Measurements from ENCODE around the gene RAB37. TPM values are rescaled to one million over a fixed set of nuclear protein-coding genes. Genes with fewer than 3 reads are reported as not detected.

RAB37 gene
- polyA plus RNA-seq, 1 of the 3 experiments (the other 2 are of a cell fraction): 0.25 TPM

GRCh38 chr17:74776044-74776962 lies 39.2 kb downstream of the RAB37 start, which contains the start of gene NAT9 (continued):
- no peak for TF ChIP-seq ZBTB33 (IDR thresholded peaks at IDR 0.05; ENCODE audit: borderline replicate concordance, low read depth)
- TF ChIP-seq SIN3A (IDR thresholded peaks at IDR 0.05; ENCODE audit: borderline replicate concordance, low read depth, low read length): peak; percentile 90; the same call in 1 of the 2 replicates
- TF ChIP-seq NRF1 (IDR thresholded peaks at IDR 0.05; ENCODE audit: low read depth, low read length): peak; percentile 96
- TF ChIP-seq, protein P1, sequence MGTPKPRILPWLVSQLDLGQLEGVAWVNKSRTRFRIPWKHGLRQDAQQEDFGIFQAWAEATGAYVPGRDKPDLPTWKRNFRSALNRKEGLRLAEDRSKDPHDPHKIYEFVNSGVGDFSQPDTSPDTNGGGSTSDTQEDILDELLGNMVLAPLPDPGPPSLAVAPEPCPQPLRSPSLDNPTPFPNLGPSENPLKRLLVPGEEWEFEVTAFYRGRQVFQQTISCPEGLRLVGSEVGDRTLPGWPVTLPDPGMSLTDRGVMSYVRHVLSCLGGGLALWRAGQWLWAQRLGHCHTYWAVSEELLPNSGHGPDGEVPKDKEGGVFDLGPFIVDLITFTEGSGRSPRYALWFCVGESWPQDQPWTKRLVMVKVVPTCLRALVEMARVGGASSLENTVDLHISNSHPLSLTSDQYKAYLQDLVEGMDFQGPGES (IDR thresholded peaks at IDR 0.05; ENCODE audit: low read depth, low read length): no peak; the same call in 1 of the 2 replicates
- TF ChIP-seq, protein P2, sequence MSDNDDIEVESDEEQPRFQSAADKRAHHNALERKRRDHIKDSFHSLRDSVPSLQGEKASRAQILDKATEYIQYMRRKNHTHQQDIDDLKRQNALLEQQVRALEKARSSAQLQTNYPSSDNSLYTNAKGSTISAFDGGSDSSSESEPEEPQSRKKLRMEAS (IDR thresholded peaks at IDR 0.05; ENCODE audit: low read depth): peak; percentile 97
- no peak for TF ChIP-seq TCF12 (IDR thresholded peaks at IDR 0.05)
- TF ChIP-seq GATA2 (CRISPR knock-in tag; IDR thresholded peaks at IDR 0.05): no peak
- no peak for TF ChIP-seq EP300 (IDR thresholded peaks at IDR 0.05; ENCODE audit: borderline replicate concordance in 1 of 2, low read depth in 1 of 2, low read length in 1 of 2)
- TF ChIP-seq MXI1 (IDR thresholded peaks at IDR 0.05; ENCODE audit: low read depth, low read length): peak; percentile 98
- no peak for TF ChIP-seq RCOR1 (IDR thresholded peaks at IDR 0.05; ENCODE audit: low read length)
- TF ChIP-seq FOSL2 (IDR thresholded peaks at IDR 0.05; ENCODE audit: borderline replicate concordance, low read depth): no peak

- ChIA-PET POLR2A (interaction anchor here (0.6 to 2.1 kb wide), 4 partner anchors 10 to 227 kb away, joined by 4 to 17 read pairs (median 6); partner anchors contain the start of gene FDXR), CTCF (interaction anchor here (0.6 to 98.1 kb wide), 11 partner anchors 14 to 288 kb away, joined by 3 to 3869 read pairs (median 8); partner anchors contain the start of genes FDXR, GRIN2C, NHERF1 and RAB37)
- H3K36me3 ChIP-seq (replicated peaks in 1 of 2; ENCODE audit: control insufficient read depth in 1 of 2, insufficient read depth in 2 of 2, low read length in 1 of 2): peaks cover 23 to 31% of the 10 kb centered on the region in 2 experiments
- H3K4me3 ChIP-seq (ENCODE audit: low read depth in 2 of 2, low read length in 1 of 2): peak overlapping the region; percentile 87 to 90
- H3K27ac ChIP-seq (ENCODE audit: low read depth in 2 of 2, low read length in 1 of 2): no peak overlapping the region
- H3K27me3 ChIP-seq (ENCODE audit: insufficient read depth): no peaks in the 10 kb centered on the region
- peak overlapping the region; percentile 12; the same call in 1 of the 2 replicates for H2AFZ ChIP-seq (ENCODE audit: low read depth)
- H3K9ac ChIP-seq: peak overlapping the region; percentile 66
- WGBS (ENCODE audit: low lambda C conversion rate): 33% methylated on average over 10 of the region's 10 CpGs
- peaks cover 8% of the 10 kb centered on the region for H4K20me1 ChIP-seq (ENCODE audit: insufficient read depth)
- H3K4me2 ChIP-seq: peak overlapping the region; percentile 96
- H3K9me2 ChIP-seq: no peaks in the 10 kb centered on the region
- H3K9me3 ChIP-seq: no peaks in the 10 kb centered on the region
- H3F3A ChIP-seq (replicated peaks; ENCODE audit: insufficient read depth): peaks cover 18% of the 10 kb centered on the region
- H3K79me2 ChIP-seq (ENCODE audit: insufficient read depth): peaks cover 54% of the 10 kb centered on the region
- TF ChIP-seq, protein P3, sequence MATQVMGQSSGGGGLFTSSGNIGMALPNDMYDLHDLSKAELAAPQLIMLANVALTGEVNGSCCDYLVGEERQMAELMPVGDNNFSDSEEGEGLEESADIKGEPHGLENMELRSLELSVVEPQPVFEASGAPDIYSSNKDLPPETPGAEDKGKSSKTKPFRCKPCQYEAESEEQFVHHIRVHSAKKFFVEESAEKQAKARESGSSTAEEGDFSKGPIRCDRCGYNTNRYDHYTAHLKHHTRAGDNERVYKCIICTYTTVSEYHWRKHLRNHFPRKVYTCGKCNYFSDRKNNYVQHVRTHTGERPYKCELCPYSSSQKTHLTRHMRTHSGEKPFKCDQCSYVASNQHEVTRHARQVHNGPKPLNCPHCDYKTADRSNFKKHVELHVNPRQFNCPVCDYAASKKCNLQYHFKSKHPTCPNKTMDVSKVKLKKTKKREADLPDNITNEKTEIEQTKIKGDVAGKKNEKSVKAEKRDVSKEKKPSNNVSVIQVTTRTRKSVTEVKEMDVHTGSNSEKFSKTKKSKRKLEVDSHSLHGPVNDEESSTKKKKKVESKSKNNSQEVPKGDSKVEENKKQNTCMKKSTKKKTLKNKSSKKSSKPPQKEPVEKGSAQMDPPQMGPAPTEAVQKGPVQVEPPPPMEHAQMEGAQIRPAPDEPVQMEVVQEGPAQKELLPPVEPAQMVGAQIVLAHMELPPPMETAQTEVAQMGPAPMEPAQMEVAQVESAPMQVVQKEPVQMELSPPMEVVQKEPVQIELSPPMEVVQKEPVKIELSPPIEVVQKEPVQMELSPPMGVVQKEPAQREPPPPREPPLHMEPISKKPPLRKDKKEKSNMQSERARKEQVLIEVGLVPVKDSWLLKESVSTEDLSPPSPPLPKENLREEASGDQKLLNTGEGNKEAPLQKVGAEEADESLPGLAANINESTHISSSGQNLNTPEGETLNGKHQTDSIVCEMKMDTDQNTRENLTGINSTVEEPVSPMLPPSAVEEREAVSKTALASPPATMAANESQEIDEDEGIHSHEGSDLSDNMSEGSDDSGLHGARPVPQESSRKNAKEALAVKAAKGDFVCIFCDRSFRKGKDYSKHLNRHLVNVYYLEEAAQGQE (IDR thresholded peaks at IDR 0.05; ENCODE audit: low read depth, low read length): no peak
- TF ChIP-seq RCOR1 (IDR thresholded peaks at IDR 0.05; ENCODE audit: low read length): no peak
- DNase-seq: no peak
- peaks cover 13 to 16% of the 10 kb centered on the region in 2 experiments; a peak in 3 of 4 replicates for H3K4me1 ChIP-seq (ENCODE audit: control insufficient read depth in 1 of 2, insufficient read depth in 2 of 2, low read depth in 1 of 2, low read length in 1 of 2)
These were observed 39.9 kb downstream of the RAB37 start for GRCh38 chr17:74776990-74777389.

All from SK-N-SH (cell line).